GM19468 (cell line): ENCODE measurements around the gene WSB2.
"Not testable (repeated sequence)": the region's sequence is repeated elsewhere in the genome, so short reads cannot be mapped to it uniquely, and the experiment has no call there.

Source experiments
- ATAC-seq: cut with Tn5 transposase; IDR thresholded peaks from one replicate; pipeline ENCODE4 v1.9.1; 2021; ENCODE audit warnings: mild to moderate bottlenecking, moderate library complexity, moderate number of reproducible peaks; ENCODE audit not compliant: unreplicated experiment; ENCODE audit errors: extremely low read depth

WSB2 gene

DNA sequence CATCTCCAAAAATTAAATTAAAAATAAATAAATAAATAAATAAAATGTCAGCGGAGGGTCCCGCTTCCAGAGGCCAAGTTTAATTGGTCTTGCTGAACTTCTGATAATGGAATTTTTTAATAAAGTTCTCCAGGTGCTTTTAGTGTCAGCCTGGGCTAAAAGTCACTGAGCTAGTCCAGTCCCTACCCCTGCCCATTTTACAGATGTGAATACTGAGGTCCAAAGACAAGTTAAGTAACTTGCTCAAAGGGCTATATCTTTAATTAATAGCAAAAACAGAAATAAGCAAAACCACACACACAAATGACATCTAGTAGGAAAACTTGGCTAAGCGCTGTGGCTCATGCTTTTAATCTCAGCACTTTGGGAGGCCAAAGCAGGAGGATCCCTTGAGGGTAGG lies 50.1 kb downstream of the WSB2 start:
- ATAC-seq = no peak

DNA sequence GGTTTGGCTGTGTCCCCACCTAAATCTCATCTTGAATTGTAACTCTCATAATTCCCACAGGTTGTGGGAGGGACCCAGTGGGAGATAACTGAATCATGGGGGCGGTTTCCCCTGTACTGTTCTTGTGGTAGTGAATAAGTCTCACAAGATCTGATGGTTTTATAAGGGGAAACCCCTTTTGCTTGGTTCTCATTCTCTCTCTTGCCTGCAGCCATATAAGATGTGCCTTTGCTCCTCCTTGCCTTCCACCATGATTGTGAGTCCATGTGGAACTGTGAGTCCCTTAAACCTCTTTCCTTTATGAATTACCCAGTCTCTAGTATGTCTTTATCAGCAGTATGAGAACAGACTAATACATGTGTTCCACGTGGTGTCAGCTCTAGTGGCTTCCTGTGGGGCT lies 61.2 kb downstream of the WSB2 start:
- ATAC-seq = not testable (repeated sequence)

DNA sequence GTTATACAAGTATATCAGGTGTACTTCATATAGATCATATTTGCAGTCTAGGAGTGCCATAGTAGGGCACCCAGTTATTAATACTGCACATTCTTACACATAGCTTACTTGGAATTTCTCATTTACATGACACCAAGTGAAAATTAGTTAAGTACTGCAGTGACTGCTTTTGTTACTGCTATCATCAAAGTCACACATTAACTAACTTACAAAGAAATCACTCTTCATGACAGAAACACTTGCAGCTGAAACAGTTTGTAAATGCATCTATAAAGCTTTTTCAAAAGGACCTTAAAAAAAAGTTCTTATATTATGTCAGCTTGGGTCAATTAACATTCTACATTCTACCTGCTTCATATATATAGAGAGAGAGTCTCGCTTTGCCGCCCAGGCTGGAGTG lies 62.3 kb downstream of the WSB2 start:
- ATAC-seq = no peak

DNA sequence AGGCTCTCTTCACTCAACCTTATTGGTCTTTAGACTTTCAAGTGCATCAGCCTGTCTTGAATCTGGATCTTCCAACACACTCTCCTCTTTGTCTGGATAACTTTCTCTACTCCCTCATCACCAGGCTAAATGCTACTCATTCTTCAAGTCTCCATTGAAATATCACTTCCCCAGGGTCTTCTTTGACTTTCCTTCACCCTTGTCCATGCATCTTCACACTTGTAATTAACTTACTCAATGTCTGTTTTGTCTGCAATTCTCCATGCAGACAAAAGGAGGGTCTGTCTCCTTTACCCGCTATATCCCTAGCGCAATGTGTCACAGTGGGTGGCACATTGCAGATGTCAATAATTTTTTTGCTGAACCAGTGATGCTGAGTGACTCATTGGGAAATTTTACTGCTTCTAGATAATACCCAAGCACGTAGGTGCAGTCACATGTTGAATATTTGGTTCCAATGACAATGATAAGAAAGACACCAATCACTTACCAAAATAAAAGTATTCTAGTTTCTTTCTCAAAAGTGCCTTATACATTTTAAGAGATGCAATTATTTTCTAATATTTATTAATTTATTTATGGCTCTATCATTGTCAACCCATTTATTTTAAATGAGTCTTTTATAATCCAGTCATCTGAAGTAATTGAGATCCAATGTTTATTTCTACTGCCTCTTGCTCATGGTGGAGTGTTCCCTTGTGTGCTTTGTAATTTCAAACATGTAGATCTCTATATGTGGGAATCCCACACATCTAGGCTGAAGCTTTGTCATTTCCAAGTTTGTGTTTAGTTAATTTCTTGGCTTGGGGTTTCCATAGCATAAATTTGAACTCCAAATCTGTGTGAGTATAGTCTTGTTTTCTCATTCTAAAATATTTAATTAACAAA lies 66.2 kb downstream of the WSB2 start:
- ATAC-seq = no peak

DNA sequence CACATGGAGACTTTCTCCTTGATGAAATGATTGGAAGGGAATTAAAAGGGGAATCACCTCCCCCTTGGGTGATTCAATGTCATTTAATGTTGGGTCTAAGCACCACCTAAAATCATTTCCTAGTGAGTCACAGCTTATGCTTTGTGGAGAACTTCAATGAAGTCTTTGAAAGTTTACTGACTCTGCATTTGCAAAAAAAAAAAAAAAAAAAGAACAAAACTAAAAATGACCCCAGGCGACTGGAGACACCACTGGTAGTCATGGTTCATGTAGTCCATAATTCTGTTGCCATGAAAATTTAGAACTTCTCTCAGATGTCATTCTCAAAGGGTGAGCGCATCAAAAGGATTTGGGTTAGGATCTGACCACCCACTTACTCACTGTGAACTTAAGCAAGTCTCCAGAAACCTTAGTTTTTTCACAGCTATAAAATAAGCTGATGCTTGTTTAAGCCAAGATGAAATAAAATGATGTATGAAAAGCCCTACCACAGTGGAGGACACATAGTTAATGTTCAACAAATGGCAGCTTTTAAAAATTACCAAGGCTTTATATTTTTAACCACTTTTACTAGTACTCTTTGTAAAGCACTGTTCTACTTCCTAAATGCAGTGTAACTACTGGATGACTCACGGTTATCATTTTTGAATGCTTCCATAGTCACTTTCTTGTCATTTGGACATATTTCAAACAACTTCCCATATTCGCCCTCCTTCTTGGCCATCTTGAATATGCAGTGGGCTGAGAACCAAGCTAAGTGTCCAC lies 74.1 kb downstream of the WSB2 start:
- ATAC-seq = no peak

DNA sequence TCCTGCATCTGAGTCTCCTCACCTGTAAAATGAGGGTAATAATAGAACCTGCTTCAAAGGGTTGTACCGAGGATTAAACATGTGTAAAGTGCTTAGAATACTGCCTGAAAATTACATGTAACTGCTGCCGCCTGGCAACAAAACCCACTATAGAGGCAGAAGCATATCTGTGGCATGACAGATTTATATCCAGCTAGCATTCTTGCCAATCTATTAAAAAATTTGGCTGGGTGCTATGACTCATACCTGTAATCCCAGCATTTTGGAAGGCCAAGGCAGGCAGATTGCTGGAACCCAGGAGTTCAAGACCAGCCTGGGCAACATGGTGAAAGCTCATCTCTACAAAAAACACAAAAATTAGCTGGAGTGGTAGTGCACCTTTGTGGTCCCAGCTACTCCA lies 75.8 kb downstream of the WSB2 start:
- no peak for ATAC-seq
